Measurements from ENCODE around the gene GRAMD1B. TPM values are rescaled to one million over a fixed set of nuclear protein-coding genes. Genes with fewer than 3 reads are reported as not detected.

Gene GRAMD1B
- polyA plus RNA-seq, 3 donors, result 3.2 to 13.9 (median 3.3) TPM

GRCh38 chr11:123630126-123630608, 200.1 kb downstream of the GRAMD1B start:
- no peak for DNase-seq
- Mint-ChIP-seq H3K4me1 (no peaks in the 10 kb centered on the region), H3K9me3 (no peaks in the 10 kb centered on the region), H3K4me3 (no peak overlapping the region), H3K27ac (peak overlapping the region in 1 of 7 donors; percentile 9), H3K36me3 (peaks cover 21% of the 10 kb centered on the region in 2 donors), H3K27me3 (ENCODE audit: low read depth in 3 of 3) (peaks cover 6 to 16% (median 9%) of the 10 kb centered on the region in 3 donors)
- Histone ChIP-seq H3K4me1 (ENCODE audit: control insufficient read depth in 1 of 2, insufficient read depth in 2 of 2, low read length in 2 of 2) (no peaks in the 10 kb centered on the region), H3K9ac (ENCODE audit: insufficient read depth, low read length, poor library complexity, severe bottlenecking) (no peak overlapping the region), H3K36me3 (replicated peaks in 1 of 2; ENCODE audit: control insufficient read depth in 1 of 2, insufficient read depth in 2 of 2, low read length in 2 of 2) (peaks cover 5 to 24% of the 10 kb centered on the region in 2 donors), H3K27me3 (ENCODE audit: control insufficient read depth in 2 of 2, insufficient read depth in 2 of 2, low read length in 2 of 2) (no peaks in the 10 kb centered on the region), H3K9me3 (replicated peaks in 1 of 2; ENCODE audit: control insufficient read depth in 1 of 2, insufficient read depth in 1 of 2, low read length in 2 of 2) (no peaks in the 10 kb centered on the region), H2AFZ (ENCODE audit: insufficient read depth, low read depth, low read length, poor library complexity, severe bottlenecking) (no peak overlapping the region), H4K20me1 (ENCODE audit: insufficient read depth, low read length) (no peaks in the 10 kb centered on the region), H3K4me2 (replicated peaks; ENCODE audit: extremely low read depth, low read length, poor library complexity, severe bottlenecking) (no peak overlapping the region), H3K27ac (ENCODE audit: low read depth in 1 of 2, low read length in 2 of 2) (no peak overlapping the region), H3K79me2 (ENCODE audit: insufficient read depth, low read length) (no peaks in the 10 kb centered on the region), H3K4me3 (replicated peaks in 1 of 3; ENCODE audit: low read depth in 2 of 3, low read length in 3 of 3) (no peak overlapping the region)
- WGBS (ENCODE audit: insufficient coverage), result 67% methylated on average over 1 of the region's 3 CpGs
- intact Hi-C loops (cut with micrococcal nuclease), result no loop called here
- TF ChIP-seq, protein P1, sequence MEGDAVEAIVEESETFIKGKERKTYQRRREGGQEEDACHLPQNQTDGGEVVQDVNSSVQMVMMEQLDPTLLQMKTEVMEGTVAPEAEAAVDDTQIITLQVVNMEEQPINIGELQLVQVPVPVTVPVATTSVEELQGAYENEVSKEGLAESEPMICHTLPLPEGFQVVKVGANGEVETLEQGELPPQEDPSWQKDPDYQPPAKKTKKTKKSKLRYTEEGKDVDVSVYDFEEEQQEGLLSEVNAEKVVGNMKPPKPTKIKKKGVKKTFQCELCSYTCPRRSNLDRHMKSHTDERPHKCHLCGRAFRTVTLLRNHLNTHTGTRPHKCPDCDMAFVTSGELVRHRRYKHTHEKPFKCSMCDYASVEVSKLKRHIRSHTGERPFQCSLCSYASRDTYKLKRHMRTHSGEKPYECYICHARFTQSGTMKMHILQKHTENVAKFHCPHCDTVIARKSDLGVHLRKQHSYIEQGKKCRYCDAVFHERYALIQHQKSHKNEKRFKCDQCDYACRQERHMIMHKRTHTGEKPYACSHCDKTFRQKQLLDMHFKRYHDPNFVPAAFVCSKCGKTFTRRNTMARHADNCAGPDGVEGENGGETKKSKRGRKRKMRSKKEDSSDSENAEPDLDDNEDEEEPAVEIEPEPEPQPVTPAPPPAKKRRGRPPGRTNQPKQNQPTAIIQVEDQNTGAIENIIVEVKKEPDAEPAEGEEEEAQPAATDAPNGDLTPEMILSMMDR (IDR thresholded peaks at IDR 0.05), result no peak

DNA sequence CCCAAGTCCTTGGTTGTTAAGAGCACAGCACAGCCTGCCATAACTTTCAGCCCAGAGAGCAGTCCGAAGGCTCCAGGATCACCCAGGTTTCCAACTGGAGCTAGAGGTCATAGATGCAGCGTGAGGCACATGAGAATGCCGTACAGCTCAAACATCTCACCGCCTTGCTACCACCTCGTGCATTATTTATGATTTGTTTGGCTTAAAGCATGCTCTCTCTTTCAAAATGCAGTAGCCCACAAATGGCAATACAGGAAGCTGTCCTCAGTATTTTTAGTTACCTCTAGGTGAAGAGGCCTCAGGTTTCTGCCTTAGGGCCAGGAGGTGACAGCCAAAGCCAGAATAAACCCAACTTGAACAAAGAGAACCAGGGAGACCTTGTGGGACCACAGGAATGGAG, 210.0 kb downstream of the GRAMD1B start:
- no peak overlapping the region for H3K4me3 ChIP-seq (replicated peaks in 1 of 3; ENCODE audit: low read depth in 2 of 3, low read length in 3 of 3)
- Mint-ChIP-seq H3K36me3 (no peaks in the 10 kb centered on the region), H3K4me3 (no peak overlapping the region), H3K4me1 (peaks cover 3% of the 10 kb centered on the region), H3K27ac (no peak overlapping the region), H3K27me3 (ENCODE audit: low read depth in 3 of 3) (peaks cover 4 to 16% (median 12%) of the 10 kb centered on the region in 3 donors), H3K9me3 (no peaks in the 10 kb centered on the region)
- TF ChIP-seq, protein P1 (IDR thresholded peaks at IDR 0.05), result no peak
- H3K79me2 ChIP-seq (ENCODE audit: insufficient read depth, low read length), result no peaks in the 10 kb centered on the region
- no peaks in the 10 kb centered on the region for H3K9me3 ChIP-seq (replicated peaks in 1 of 2; ENCODE audit: control insufficient read depth in 1 of 2, insufficient read depth in 1 of 2, low read length in 2 of 2)
- H3K27me3 ChIP-seq (ENCODE audit: control insufficient read depth in 2 of 2, insufficient read depth in 2 of 2, low read length in 2 of 2), result no peaks in the 10 kb centered on the region
- no peak overlapping the region for H3K27ac ChIP-seq (ENCODE audit: low read depth in 1 of 2, low read length in 2 of 2)
- intact Hi-C loops (cut with micrococcal nuclease), result no loop called here
- no peak overlapping the region for H3K4me2 ChIP-seq (replicated peaks; ENCODE audit: extremely low read depth, low read length, poor library complexity, severe bottlenecking)
- no peaks in the 10 kb centered on the region for H4K20me1 ChIP-seq (ENCODE audit: insufficient read depth, low read length)
- no peak for DNase-seq
- no peaks in the 10 kb centered on the region for H3K4me1 ChIP-seq (ENCODE audit: control insufficient read depth in 1 of 2, insufficient read depth in 2 of 2, low read length in 2 of 2)
- H2AFZ ChIP-seq (ENCODE audit: insufficient read depth, low read depth, low read length, poor library complexity, severe bottlenecking), result no peak overlapping the region
- no peaks in the 10 kb centered on the region for H3K36me3 ChIP-seq (replicated peaks in 1 of 2; ENCODE audit: control insufficient read depth in 1 of 2, insufficient read depth in 2 of 2, low read length in 2 of 2)
- no peak overlapping the region for H3K9ac ChIP-seq (ENCODE audit: insufficient read depth, low read length, poor library complexity, severe bottlenecking)
- WGBS (ENCODE audit: insufficient coverage), result 100% methylated on average over 1 of the region's 5 CpGs

All from CD14-positive monocyte (primary cell).